Suppressor macrophage treated with lipopolysaccharide for 1 hour (primary cell): ENCODE data around the gene ALS2CL.

Experiments used
- DNase-seq, 3 donors: peaks; one replicate each; pipeline ENCODE4 v3.0.0-alpha.2; 2020 to 2022

The ALS2CL gene

GRCh38 chr3:46626039-46626438, 67.4 kb downstream of the ALS2CL start:
- DNase-seq = no peak

GRCh38 chr3:46624975-46625490, 68.4 kb downstream of the ALS2CL start:
- no peak for DNase-seq

- DNase-seq = no peak
These were observed 68.9 kb downstream of the ALS2CL start for GRCh38 chr3:46624533-46624932.

GRCh38 chr3:46619845-46620778, 73.4 kb downstream of the ALS2CL start:
- no peak for DNase-seq
